PFSK-1 (cell line): Measurements from ENCODE around the gene PPP2R2C.

Experiments
- POLR2AphosphoS5 ChIP-seq: IDR thresholded peaks from 2 replicates; pipeline ENCODE4 v1.6.1; 2012; ENCODE audit warnings: low read depth, mild to moderate bottlenecking, control low read depth, low read length, moderate library complexity
- REST ChIP-seq, 2 experiments: IDR thresholded peaks; 2 replicates each; pipeline versions ENCODE4 v1.6.1 to v1.8.0; 2011 to 2012; ENCODE audit warnings: low read depth in 2 of 2, low read length in 2 of 2, control low read depth in 1 of 2, inconsistent platforms in 1 of 2, mild to moderate bottlenecking in 1 of 2, moderate library complexity in 1 of 2; ENCODE audit not compliant: insufficient read depth in 1 of 2
- SIN3A ChIP-seq: IDR thresholded peaks from 2 replicates; pipeline ENCODE4 v1.6.1; 2012; ENCODE audit warnings: mild to moderate bottlenecking, low read length, moderate library complexity, borderline replicate concordance; ENCODE audit not compliant: insufficient read depth
- TAF1 ChIP-seq: IDR thresholded peaks from 2 replicates; pipeline ENCODE4 v1.6.1; 2012; ENCODE audit warnings: low read length, control low read depth, borderline replicate concordance; ENCODE audit not compliant: insufficient read depth

GRCh38 chr4:6501171-6501570, 28.8 kb upstream of the PPP2R2C start:
- TF ChIP-seq SIN3A (no peak), POLR2AphosphoS5 (no peak), TAF1 (no peak), REST (IDR thresholded peaks at IDR 0.05; ENCODE audit: insufficient read depth in 1 of 2, low read depth in 2 of 2, low read length in 2 of 2) (no peak)
